Endothelial cell of umbilical vein (primary cell): Measurements from ENCODE around the gene LSM3. TPM values are rescaled to one million over a fixed set of nuclear protein-coding genes. Genes with fewer than 3 reads are reported as not detected.

Experiments used
- BruUV-seq: library from RNA; stranded (reverse); fragments of 400-500 nt; replicated peaks from 2 replicates; lab custom pipeline; 2021; lab: Mats Ljungman, UMichigan
- CTCF ChIA-PET: fragments of 300-600, 350-600 bp; sonication (Branson Sonifier 250); formaldehyde crosslinking; loops from one replicate; lab custom pipeline; 2021; ENCODE audit warnings: antibody characterized with exemption, inconsistent platforms; lab: Charles Lee
- POLR2A ChIA-PET: fragments of 300-600, 350-600 bp; sonication (Branson Sonifier 250); formaldehyde crosslinking; loops from one replicate; lab custom pipeline; 2021; ENCODE audit warnings: antibody characterized with exemption, inconsistent platforms; lab: Charles Lee
- DNase-seq: peaks from one replicate; pipeline ENCODE4 v3.0.0-alpha.2; 2011; ENCODE audit warnings: low read depth, low spot score
- FAIRE-seq: peaks from 2 replicates; lab custom pipeline; 2011; peaks lifted over from hg19 to GRCh38; lab: Jason Lieb, UNC
- H2AFZ ChIP-seq: 2 replicates; pipeline ENCODE4 v1.6.0; 2012; ENCODE audit warnings: low read depth, low read length, control low read depth, inconsistent platforms
- H3K27ac ChIP-seq: 2 replicates; pipeline ENCODE4 v1.5.1; 2011; ENCODE audit warnings: low read depth, mild to moderate bottlenecking, control low read depth, low read length, moderate library complexity; ENCODE audit not compliant: insufficient read depth
- H3K27me3 ChIP-seq, 2 experiments: 2 replicates each; pipeline versions ENCODE4 v1.6.0 to v1.6.1; 2011; ENCODE audit warnings: low read length in 2 of 2, mixed read lengths in 1 of 2; ENCODE audit not compliant: control insufficient read depth in 2 of 2, insufficient read depth in 2 of 2
- H3K36me3 ChIP-seq, 2 experiments: 2 replicates in 1 of 2; 3 replicates in 1 of 2; pipeline ENCODE4 v1.5.1; 2011; ENCODE audit warnings: low read length in 2 of 2, mild to moderate bottlenecking in 1 of 2, moderate library complexity in 1 of 2; ENCODE audit not compliant: control insufficient read depth in 2 of 2, insufficient read depth in 2 of 2; ENCODE audit errors: extremely low read depth in 1 of 2
- H3K4me1 ChIP-seq: 3 replicates; pipeline ENCODE4 v1.5.1; 2011; ENCODE audit warnings: mild to moderate bottlenecking, low read length; ENCODE audit not compliant: control insufficient read depth, insufficient read depth; ENCODE audit errors: extremely low read depth
- H3K4me2 ChIP-seq: 2 replicates; pipeline ENCODE4 v1.6.1; 2011; ENCODE audit warnings: low read length, control low read depth, mixed read lengths; ENCODE audit not compliant: insufficient read depth
- H3K4me3 ChIP-seq, 3 experiments: fragments of 200-600 bp in 1 of 3; sonication (generic), shearing (Covaris generic) in 1 of 3; replicated peaks in 1 of 3; 2 replicates each; pipeline ENCODE4 v1.5.1; 2011 to 2016; ENCODE audit warnings: control low read depth in 3 of 3, low read length in 3 of 3, mild to moderate bottlenecking in 2 of 3, inconsistent platforms in 1 of 3, low read depth in 1 of 3, moderate library complexity in 1 of 3; ENCODE audit not compliant: insufficient read depth in 1 of 3
- H3K79me2 ChIP-seq: 2 replicates; pipeline ENCODE4 v1.6.0; 2012; ENCODE audit warnings: low read length, inconsistent platforms; ENCODE audit not compliant: control insufficient read depth, insufficient read depth
- H3K9ac ChIP-seq: replicated peaks from 2 replicates; pipeline ENCODE3; 2011; ENCODE audit warnings: low read length, control low read depth; ENCODE audit not compliant: insufficient read depth; ENCODE audit errors: extremely low read depth
- H3K9me1 ChIP-seq: replicated peaks from 3 replicates; pipeline ENCODE4 v1.6.0; 2011; ENCODE audit warnings: mild to moderate bottlenecking, low read length; ENCODE audit not compliant: control insufficient read depth, insufficient read depth; ENCODE audit errors: extremely low read depth
- H3K9me3 ChIP-seq: replicated peaks from 2 replicates; pipeline ENCODE4 v1.5.1; 2012; ENCODE audit warnings: low read length, inconsistent platforms; ENCODE audit not compliant: control insufficient read depth, insufficient read depth
- H4K20me1 ChIP-seq: replicated peaks from 2 replicates; pipeline ENCODE3; 2011; ENCODE audit warnings: mild to moderate bottlenecking, low read length; ENCODE audit not compliant: control insufficient read depth, insufficient read depth; ENCODE audit errors: extremely low read depth
- EZH2 ChIP-seq: IDR thresholded peaks from 2 replicates; pipeline ENCODE4 v1.6.1; 2012; ENCODE audit warnings: borderline replicate concordance, low read depth, mild to moderate bottlenecking, moderate library complexity, low read length, inconsistent platforms; ENCODE audit not compliant: severe bottlenecking
- FOS ChIP-seq: IDR thresholded peaks from 2 replicates; pipeline ENCODE4 v1.6.1; 2011; ENCODE audit warnings: mild to moderate bottlenecking, low read length, moderate library complexity, borderline replicate concordance; ENCODE audit not compliant: insufficient read depth
- GATA2 ChIP-seq: IDR thresholded peaks from 2 replicates; pipeline ENCODE4 v1.7.0; 2011; ENCODE audit warnings: low read depth, mild to moderate bottlenecking, moderate library complexity, mixed read lengths, low read length; ENCODE audit not compliant: insufficient read length, insufficient read depth
- JUN ChIP-seq: IDR thresholded peaks from 2 replicates; pipeline ENCODE4 v1.6.1; 2011; ENCODE audit warnings: borderline replicate concordance, low read depth; ENCODE audit not compliant: insufficient read length, insufficient read depth
- MYC ChIP-seq: IDR thresholded peaks from one replicate; pipeline ENCODE4 v1.6.1; 2011; ENCODE audit warnings: mild to moderate bottlenecking, low read depth, low read length
- POLR2A ChIP-seq: IDR thresholded peaks from 2 replicates; pipeline ENCODE4 v1.6.1; 2012; ENCODE audit warnings: low read depth, mild to moderate bottlenecking, control low read depth, low read length
- POLR2AphosphoS5 ChIP-seq: IDR thresholded peaks from 2 replicates; pipeline ENCODE4 v1.6.1; 2012; ENCODE audit warnings: low read depth, mild to moderate bottlenecking, control low read depth, low read length, moderate library complexity; ENCODE audit not compliant: insufficient read depth
- dilution Hi-C: fragments of 300-500 bp; cut with MboI; formaldehyde crosslinking; loops from one replicate; pipeline ENCODE4 v1.15.0; 2019; ENCODE audit warnings: low sequenced_read_pairs; ENCODE audit not compliant: extremely low pct_ligation_motif_present
- intact Hi-C: fragments of 100-400 bp; cut with micrococcal nuclease; formaldehyde crosslinking; loops from one replicate; pipeline ENCODE4 v1.10.0; 2022
- polyA plus RNA-seq, 4 experiments: library from polyadenylated mRNA; depleted of rRNA in 3 of 4; stranded (reverse) in 3 of 4; unstranded in 1 of 4; fragments of >200 nt; gene quantifications; 2 replicates each; pipeline versions ENCODE4 v1.2.1 to v1.2.3, GENCODE V29; 2011 to 2012; ENCODE audit warnings: missing spikeins in 1 of 4
- total RNA-seq: library from RNA; stranded (reverse); gene quantifications from 2 replicates; pipeline ENCODE4 v1.2.3, GENCODE V29; 2021
- TF ChIP-seq, protein P1 (sequence below), 2 donors: IDR thresholded peaks; 1 replicate in 1 of 2; 2 replicates in 1 of 2; pipeline ENCODE4 v1.5.1; 2011; ENCODE audit warnings: low read length in 2 of 2, mild to moderate bottlenecking in 2 of 2, moderate library complexity in 2 of 2, control low read depth in 1 of 2, inconsistent platforms in 1 of 2, low read depth in 1 of 2; ENCODE audit not compliant: insufficient read depth in 1 of 2; ENCODE audit errors: extremely low read depth in 1 of 2
- TF ChIP-seq, protein P2 (sequence below): IDR thresholded peaks from 2 replicates; pipeline ENCODE4 v1.6.1; 2011; ENCODE audit not compliant: insufficient read depth, insufficient read length

LSM3 gene
- total and polyA plus RNA-seq, 2 donors (not counting 3 experiments of a cell fraction or from before 2014, with no cell fraction given) = 4.4 to 13.0 TPM

DNA sequence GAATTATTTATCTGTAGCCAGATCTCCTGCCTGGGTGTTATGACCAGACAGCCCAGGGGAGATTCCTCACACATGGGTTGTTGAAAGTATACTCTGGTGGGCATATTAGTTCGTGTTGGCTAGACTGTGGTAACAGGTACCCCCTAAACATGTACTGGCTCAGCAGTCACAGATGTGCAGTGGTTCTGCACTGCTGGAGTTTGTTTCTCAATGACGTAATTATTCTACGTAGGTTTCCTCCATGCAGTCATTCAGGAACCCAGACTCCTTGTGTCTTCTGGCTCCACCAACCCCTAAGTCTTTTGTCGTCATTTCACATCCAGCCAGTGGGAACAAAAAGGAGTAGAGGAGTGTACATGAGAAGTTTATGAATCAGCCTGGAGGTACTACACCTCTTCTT, 16.2 kb downstream of the LSM3 start:
- no peak for TF ChIP-seq JUN
- TF ChIP-seq GATA2 = no peak
- H3K4me1 ChIP-seq = no peaks in the 10 kb centered on the region
- dilution Hi-C loops = no loop called here
- no peaks in the 10 kb centered on the region for H3K9me3 ChIP-seq
- no peaks in the 10 kb centered on the region for H3K9me1 ChIP-seq
- FAIRE-seq = no peak
- no peaks in the 10 kb centered on the region for H3K27me3 ChIP-seq
- no peak overlapping the region for H2AFZ ChIP-seq
- intact Hi-C loops = no loop called here
- ChIA-PET POLR2A (no interaction called here), CTCF (interaction anchor here (1.4 kb wide), 1 partner anchor 9 kb away, joined by 7 read pairs; no protein-coding TSS in a partner anchor)
- peaks cover 9% of the 10 kb centered on the region for H3K79me2 ChIP-seq
- H3K4me3 ChIP-seq = no peak overlapping the region
- no peak overlapping the region for H3K27ac ChIP-seq
- no peak for DNase-seq
- BruUV-seq = no TSS peak
- H3K36me3 ChIP-seq = peaks cover 0 to 2% of the 10 kb centered on the region in 2 experiments
- no peak overlapping the region for H3K4me2 ChIP-seq
- no peak overlapping the region for H3K9ac ChIP-seq
- no peaks in the 10 kb centered on the region for H4K20me1 ChIP-seq

DNA sequence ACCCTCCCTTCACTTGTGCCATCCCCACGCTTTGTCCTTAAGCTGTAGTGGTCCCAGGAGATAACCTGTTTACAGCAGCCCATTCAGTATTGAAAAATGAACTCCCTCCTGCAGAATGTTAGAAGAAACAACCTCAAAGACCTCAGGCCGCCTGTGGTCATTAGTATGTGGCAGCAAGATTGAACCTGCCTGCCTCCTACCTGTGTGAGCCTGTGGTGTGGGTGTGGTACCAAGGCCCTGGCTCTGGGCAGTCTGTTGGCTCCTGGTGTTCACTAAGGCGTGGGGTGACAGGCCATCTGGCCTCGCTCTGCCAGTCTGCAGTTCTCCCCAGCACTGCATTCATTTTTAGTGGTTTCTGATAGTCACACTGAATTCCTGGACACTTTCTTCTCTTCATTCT, 21.0 kb downstream of the LSM3 start:
- Histone ChIP-seq H3K9ac (no peak overlapping the region), H3K4me1 (no peaks in the 10 kb centered on the region), H3K4me3 (no peak overlapping the region), H4K20me1 (no peaks in the 10 kb centered on the region), H3K27me3 (no peaks in the 10 kb centered on the region), H3K27ac (no peak overlapping the region), H3K9me1 (no peaks in the 10 kb centered on the region), H3K36me3 (peaks cover 0 to 2% of the 10 kb centered on the region in 2 experiments), H2AFZ (no peak overlapping the region), H3K79me2 (peaks cover 3% of the 10 kb centered on the region), H3K4me2 (no peak overlapping the region), H3K9me3 (no peaks in the 10 kb centered on the region)
- DNase-seq (no peak), FAIRE-seq (no peak)
- dilution Hi-C loops = no loop called here
- POLR2A ChIA-PET = no interaction called here
- intact Hi-C loops = loop anchor here (5.0 kb wide), 1 partner anchor 203 kb away; the partner anchor contains the start of gene SLC6A6
- no peak for TF ChIP-seq FOS
- TF ChIP-seq GATA2 = no peak
- TF ChIP-seq MYC = no peak
- TF ChIP-seq EZH2 = no peak
- no peak for TF ChIP-seq JUN
- TF ChIP-seq, protein P1, sequence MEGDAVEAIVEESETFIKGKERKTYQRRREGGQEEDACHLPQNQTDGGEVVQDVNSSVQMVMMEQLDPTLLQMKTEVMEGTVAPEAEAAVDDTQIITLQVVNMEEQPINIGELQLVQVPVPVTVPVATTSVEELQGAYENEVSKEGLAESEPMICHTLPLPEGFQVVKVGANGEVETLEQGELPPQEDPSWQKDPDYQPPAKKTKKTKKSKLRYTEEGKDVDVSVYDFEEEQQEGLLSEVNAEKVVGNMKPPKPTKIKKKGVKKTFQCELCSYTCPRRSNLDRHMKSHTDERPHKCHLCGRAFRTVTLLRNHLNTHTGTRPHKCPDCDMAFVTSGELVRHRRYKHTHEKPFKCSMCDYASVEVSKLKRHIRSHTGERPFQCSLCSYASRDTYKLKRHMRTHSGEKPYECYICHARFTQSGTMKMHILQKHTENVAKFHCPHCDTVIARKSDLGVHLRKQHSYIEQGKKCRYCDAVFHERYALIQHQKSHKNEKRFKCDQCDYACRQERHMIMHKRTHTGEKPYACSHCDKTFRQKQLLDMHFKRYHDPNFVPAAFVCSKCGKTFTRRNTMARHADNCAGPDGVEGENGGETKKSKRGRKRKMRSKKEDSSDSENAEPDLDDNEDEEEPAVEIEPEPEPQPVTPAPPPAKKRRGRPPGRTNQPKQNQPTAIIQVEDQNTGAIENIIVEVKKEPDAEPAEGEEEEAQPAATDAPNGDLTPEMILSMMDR (IDR thresholded peaks at IDR 0.05; ENCODE audit: extremely low read depth in 1 of 2, insufficient read depth in 1 of 2, low read depth in 1 of 2, low read length in 2 of 2) = no peak
- TF ChIP-seq, protein P2, sequence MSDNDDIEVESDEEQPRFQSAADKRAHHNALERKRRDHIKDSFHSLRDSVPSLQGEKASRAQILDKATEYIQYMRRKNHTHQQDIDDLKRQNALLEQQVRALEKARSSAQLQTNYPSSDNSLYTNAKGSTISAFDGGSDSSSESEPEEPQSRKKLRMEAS = no peak
- no peak for TF ChIP-seq POLR2AphosphoS5
- no peak for TF ChIP-seq POLR2A
- CTCF ChIA-PET = no interaction called here
- no TSS peak for BruUV-seq
